ENCODE results near the gene COL26A1. TPM values are rescaled to one million over a fixed set of nuclear protein-coding genes. Genes with fewer than 3 reads are reported as not detected.

COL26A1 gene
- polyA plus RNA-seq, 1 donor (not counting 4 experiments of a cell fraction or from before 2014, with no cell fraction given) = not detected

GRCh38 chr7:101411508-101411874 lies 48.8 kb downstream of the COL26A1 start:
- no peak overlapping the region for H3K4me3 ChIP-seq (ENCODE audit: control insufficient read depth in 2 of 3, extremely low read depth in 1 of 3, insufficient read depth in 2 of 3, low read depth in 1 of 3, low read length in 3 of 3)
- no peak overlapping the region for H3K4me2 ChIP-seq (ENCODE audit: control insufficient read depth, extremely low read depth, insufficient read depth, low read depth, low read length)
- no peaks in the 10 kb centered on the region for H3K36me3 ChIP-seq (ENCODE audit: control insufficient read depth in 2 of 2, extremely low read depth in 1 of 2, insufficient read depth in 2 of 2, low read length in 2 of 2)
- TF ChIP-seq CTCF (optimal IDR thresholded peaks at IDR 0.05 in 1 of 3, IDR thresholded peaks at IDR 0.05 in 1 of 3, conservative IDR thresholded peaks at IDR 0.05 in 1 of 3; ENCODE audit: extremely low read depth in 1 of 3, insufficient read depth in 2 of 3, low read length in 3 of 3) = no peak
- no peak for TF ChIP-seq EZH2 (IDR thresholded peaks at IDR 0.05; ENCODE audit: low read length)
- H3K27me3 ChIP-seq (ENCODE audit: control insufficient read depth, extremely low read depth, insufficient read depth, low read length) = peaks cover 5% of the 10 kb centered on the region
- H2AFZ ChIP-seq (ENCODE audit: control insufficient read depth, low read length) = no peak overlapping the region
- peaks cover 3% of the 10 kb centered on the region for H3K9me3 ChIP-seq (ENCODE audit: control insufficient read depth, low read depth, low read length)
- H3K79me2 ChIP-seq (ENCODE audit: control insufficient read depth, insufficient read depth, low read length) = no peaks in the 10 kb centered on the region
- H3K9ac ChIP-seq (ENCODE audit: control insufficient read depth, extremely low read depth, insufficient read depth, low read length) = no peak overlapping the region
- no peaks in the 10 kb centered on the region for H3K4me1 ChIP-seq (ENCODE audit: control insufficient read depth, extremely low read depth, insufficient read depth, low read length)
- FAIRE-seq (no peak), DNase-seq (ENCODE audit: low read depth, low spot score) (no peak)
- dilution Hi-C loops (cut with MboI; ENCODE audit: extremely low pct_ligation_motif_present, low sequenced_read_pairs) = no loop called here
- no peaks in the 10 kb centered on the region for H4K20me1 ChIP-seq (ENCODE audit: control insufficient read depth, extremely low read depth, insufficient read depth, low read length)
- H3K9me1 ChIP-seq (ENCODE audit: control insufficient read depth, extremely low read depth, insufficient read depth, low read length) = no peaks in the 10 kb centered on the region
- no peak overlapping the region for H3K27ac ChIP-seq (ENCODE audit: control insufficient read depth, insufficient read depth, low read length)

- Histone ChIP-seq H3K9me1 (ENCODE audit: control insufficient read depth, extremely low read depth, insufficient read depth, low read length) (no peaks in the 10 kb centered on the region), H2AFZ (ENCODE audit: control insufficient read depth, low read length) (no peak overlapping the region), H3K9ac (ENCODE audit: control insufficient read depth, extremely low read depth, insufficient read depth, low read length) (no peak overlapping the region), H3K4me1 (ENCODE audit: control insufficient read depth, extremely low read depth, insufficient read depth, low read length) (no peaks in the 10 kb centered on the region), H3K4me3 (ENCODE audit: control insufficient read depth in 2 of 3, extremely low read depth in 1 of 3, insufficient read depth in 2 of 3, low read depth in 1 of 3, low read length in 3 of 3) (no peak overlapping the region), H3K27ac (ENCODE audit: control insufficient read depth, insufficient read depth, low read length) (no peak overlapping the region), H3K79me2 (ENCODE audit: control insufficient read depth, insufficient read depth, low read length) (no peaks in the 10 kb centered on the region), H3K9me3 (ENCODE audit: control insufficient read depth, low read depth, low read length) (peaks cover 3% of the 10 kb centered on the region), H3K4me2 (ENCODE audit: control insufficient read depth, extremely low read depth, insufficient read depth, low read depth, low read length) (no peak overlapping the region), H4K20me1 (ENCODE audit: control insufficient read depth, extremely low read depth, insufficient read depth, low read length) (no peaks in the 10 kb centered on the region), H3K36me3 (ENCODE audit: control insufficient read depth in 2 of 2, extremely low read depth in 1 of 2, insufficient read depth in 2 of 2, low read length in 2 of 2) (no peaks in the 10 kb centered on the region), H3K27me3 (ENCODE audit: control insufficient read depth, extremely low read depth, insufficient read depth, low read length) (peaks cover 5% of the 10 kb centered on the region)
- TF ChIP-seq CTCF (optimal IDR thresholded peaks at IDR 0.05 in 1 of 3, IDR thresholded peaks at IDR 0.05 in 1 of 3, conservative IDR thresholded peaks at IDR 0.05 in 1 of 3; ENCODE audit: extremely low read depth in 1 of 3, insufficient read depth in 2 of 3, low read length in 3 of 3) (no peak), EZH2 (IDR thresholded peaks at IDR 0.05; ENCODE audit: low read length) (no peak)
- DNase-seq (ENCODE audit: low read depth, low spot score) (no peak), FAIRE-seq (no peak)
- dilution Hi-C loops (cut with MboI; ENCODE audit: extremely low pct_ligation_motif_present, low sequenced_read_pairs) = no loop called here
Observed at GRCh38 chr7:101412976-101413375, 50.3 kb downstream of the COL26A1 start.

All from keratinocyte (primary cell).